Retinal pigment epithelial cell (primary cell): Measurements from ENCODE around the gene ANKS1B.
"Not testable (repeated sequence)": the region's sequence is repeated elsewhere in the genome, so short reads cannot be mapped to it uniquely, and the experiment has no call there.

Experiments
- DNase-seq: peaks from one replicate; pipeline ENCODE4 v3.0.0-alpha.2; 2010; ENCODE audit warnings: low read depth
- H3K4me3 ChIP-seq: 2 replicates; pipeline ENCODE4 v1.5.1; 2011; ENCODE audit warnings: mild to moderate bottlenecking, low read length, control low read depth, moderate library complexity
- TF ChIP-seq, protein P1 (sequence below): conservative IDR thresholded peaks from 2 replicates; pipeline ENCODE4 v1.5.1; 2011; ENCODE audit warnings: low read depth, low read length, control low read depth, inconsistent platforms

The ANKS1B gene

DNA sequence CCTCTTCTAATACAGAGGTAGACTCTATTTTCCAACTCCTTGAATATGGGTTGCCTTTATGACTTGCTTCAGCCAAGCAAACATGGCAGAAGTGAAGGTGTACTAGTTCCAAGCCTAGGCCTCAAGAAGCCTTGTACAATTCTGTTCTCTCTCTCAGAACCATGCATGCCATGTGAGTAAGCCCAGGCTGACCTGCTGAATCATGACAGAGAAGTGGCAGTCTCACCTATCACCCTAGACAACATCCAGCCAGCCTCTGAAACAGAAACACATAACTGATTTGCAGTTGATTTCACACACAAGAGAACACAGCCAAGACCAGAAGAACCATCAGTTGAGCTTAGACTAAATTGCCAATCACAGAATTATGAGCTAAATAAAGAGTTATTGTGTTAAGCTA, 180.0 kb downstream of the ANKS1B start:
- DNase-seq, result no peak
- no peak overlapping the region for H3K4me3 ChIP-seq
- TF ChIP-seq, protein P1, sequence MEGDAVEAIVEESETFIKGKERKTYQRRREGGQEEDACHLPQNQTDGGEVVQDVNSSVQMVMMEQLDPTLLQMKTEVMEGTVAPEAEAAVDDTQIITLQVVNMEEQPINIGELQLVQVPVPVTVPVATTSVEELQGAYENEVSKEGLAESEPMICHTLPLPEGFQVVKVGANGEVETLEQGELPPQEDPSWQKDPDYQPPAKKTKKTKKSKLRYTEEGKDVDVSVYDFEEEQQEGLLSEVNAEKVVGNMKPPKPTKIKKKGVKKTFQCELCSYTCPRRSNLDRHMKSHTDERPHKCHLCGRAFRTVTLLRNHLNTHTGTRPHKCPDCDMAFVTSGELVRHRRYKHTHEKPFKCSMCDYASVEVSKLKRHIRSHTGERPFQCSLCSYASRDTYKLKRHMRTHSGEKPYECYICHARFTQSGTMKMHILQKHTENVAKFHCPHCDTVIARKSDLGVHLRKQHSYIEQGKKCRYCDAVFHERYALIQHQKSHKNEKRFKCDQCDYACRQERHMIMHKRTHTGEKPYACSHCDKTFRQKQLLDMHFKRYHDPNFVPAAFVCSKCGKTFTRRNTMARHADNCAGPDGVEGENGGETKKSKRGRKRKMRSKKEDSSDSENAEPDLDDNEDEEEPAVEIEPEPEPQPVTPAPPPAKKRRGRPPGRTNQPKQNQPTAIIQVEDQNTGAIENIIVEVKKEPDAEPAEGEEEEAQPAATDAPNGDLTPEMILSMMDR, result no peak

DNA sequence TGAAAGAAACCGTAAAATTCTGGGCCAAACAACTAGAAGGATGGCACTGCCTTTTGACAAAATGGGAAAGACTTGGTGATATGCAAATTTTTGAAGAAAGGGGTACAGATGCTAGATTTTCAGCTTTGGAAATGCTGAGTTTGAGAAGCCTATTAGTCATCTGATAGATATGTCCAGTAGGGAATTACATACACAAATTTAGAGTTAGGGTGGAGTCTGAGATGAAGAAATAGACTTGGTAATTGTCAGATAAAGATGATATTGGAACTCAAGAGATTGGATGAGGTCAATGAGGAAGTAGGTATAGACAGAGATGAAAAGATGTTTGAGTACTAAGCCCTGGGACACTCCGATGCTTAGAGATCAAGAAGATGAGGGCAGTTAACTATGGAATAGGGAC, 184.1 kb downstream of the ANKS1B start:
- no peak overlapping the region for H3K4me3 ChIP-seq
- TF ChIP-seq, protein P1, result no peak
- no peak for DNase-seq

DNA sequence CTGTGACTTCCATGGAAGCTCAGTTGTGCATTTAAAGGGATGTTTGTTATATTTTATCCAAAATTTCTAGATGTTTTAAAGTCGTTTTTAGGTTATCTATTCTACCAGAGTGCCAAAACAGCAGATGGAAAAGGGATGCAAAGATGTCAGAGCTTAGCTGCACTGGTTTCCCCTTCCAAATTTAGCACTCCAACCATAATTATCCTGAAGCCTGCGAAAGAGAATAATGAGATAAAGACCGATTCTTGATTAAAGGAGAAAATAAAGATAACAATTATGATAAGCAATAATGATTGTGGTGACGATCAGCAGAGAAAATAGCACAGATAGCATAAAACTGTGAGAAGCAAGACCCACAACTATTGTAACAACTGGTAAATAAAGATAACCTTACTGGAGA, 186.8 kb downstream of the ANKS1B start:
- not testable (repeated sequence) for H3K4me3 ChIP-seq, DNase-seq

DNA sequence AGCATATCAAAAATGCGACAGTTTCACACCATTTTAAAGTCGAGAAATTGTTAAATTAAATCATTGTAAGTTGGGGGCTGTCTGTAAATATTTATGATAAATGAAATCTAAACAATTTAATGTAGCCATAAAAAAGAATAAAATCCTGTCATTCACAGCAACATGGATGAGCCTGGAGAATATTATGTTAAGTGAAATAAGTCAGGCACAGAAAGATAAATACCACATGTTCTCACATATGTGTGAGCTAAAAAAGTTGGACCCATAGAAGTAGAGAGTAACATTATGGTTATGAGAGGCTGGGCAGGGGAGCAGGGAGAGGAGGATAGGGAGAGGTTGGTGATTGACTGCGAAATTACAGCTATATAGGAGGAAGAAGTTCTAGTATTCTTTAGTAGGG, 201.3 kb downstream of the ANKS1B start:
- H3K4me3 ChIP-seq, result no peak overlapping the region
- no peak for DNase-seq
- TF ChIP-seq, protein P1, result no peak

DNA sequence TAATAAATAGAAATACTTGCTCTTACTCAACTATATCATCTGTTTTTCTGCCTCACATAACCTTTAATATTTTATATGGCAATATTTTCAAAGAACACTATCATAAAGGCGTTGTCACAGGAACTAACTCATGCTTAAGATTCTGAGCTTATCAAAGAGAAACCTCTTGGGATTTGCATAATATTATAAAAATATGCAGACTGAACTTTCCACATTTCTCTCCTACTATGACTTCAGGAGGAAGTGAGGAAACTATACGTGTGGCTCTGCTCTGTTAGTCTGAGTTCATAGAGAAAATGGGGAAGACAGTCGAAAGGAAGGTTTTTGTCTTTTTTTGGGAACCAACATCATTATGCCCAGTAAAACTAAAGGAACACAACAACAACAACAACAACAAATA, 212.5 kb downstream of the ANKS1B start:
- TF ChIP-seq, protein P1, result no peak
- H3K4me3 ChIP-seq, result no peak overlapping the region
- DNase-seq, result no peak

DNA sequence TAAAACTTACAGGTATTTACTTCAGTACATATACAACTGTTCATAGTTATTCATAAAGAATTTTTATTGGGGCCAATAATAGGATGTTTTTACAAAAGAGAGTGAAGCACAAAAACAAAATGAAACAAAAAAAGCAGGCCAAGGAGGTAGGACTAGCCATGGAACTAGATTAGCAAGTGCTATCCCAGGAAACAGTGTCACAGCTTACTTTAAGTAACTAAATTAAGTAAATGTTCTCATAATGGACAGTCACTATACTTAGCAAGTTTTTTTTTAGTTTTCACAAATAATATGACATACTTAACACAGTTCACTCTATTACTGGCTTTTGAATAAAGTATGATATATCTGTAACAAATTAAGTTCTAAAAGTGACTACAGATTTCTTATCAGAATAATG, 213.1 kb downstream of the ANKS1B start:
- H3K4me3 ChIP-seq, result no peak overlapping the region
- DNase-seq, result no peak
- TF ChIP-seq, protein P1, result no peak

DNA sequence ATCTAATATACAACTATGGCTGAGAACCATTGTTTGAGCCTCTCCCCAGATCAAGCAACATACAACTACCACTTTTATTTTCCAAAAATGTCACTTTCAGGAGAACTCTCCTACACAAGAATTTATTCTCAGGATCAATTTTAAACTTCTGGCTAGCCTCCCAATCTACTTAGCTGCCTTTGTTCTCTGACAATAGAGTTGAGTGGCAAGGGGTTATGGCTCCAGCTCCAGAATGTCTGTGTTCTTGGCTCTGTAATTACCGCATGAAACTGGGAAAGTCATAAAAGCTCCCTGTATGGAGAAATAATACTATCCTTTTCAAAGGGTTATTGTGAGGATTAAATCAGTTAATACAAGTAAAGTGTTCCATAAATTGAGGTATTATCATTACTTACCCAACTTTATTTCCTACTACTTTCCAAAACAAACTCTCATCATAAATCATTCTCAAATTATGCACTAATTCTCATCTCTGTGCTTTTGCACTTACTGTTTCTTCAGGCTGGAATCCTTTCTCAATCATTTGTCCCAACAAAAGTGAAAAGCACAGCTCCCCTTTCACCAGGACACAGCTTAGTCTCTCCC, 215.2 kb downstream of the ANKS1B start:
- TF ChIP-seq, protein P1, result no peak
- peak; percentile 18 for DNase-seq
- H3K4me3 ChIP-seq, result no peak overlapping the region

DNA sequence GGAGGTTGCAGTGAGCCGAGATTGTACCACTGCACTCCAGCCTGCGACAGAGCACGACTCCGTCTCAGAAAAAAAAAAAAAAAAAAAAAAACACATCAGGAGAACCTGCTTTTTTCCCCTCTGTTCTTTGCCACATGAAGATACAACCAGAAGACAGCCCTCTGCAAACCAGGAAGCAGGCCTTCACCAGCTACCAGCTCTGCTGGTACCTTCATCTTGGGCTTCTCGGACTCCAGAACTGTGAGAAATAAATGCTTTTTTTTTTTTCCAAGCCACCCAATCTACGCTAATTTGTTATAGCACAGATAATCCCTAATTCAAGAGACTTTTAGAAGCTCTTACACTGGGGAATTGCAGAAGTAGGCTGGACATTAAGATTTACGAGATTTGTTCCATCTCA, 216.0 kb downstream of the ANKS1B start:
- no peak for DNase-seq
- TF ChIP-seq, protein P1, result no peak
- H3K4me3 ChIP-seq, result no peak overlapping the region
